GM12891 (cell line): ENCODE results near the gene IQGAP2.

ENCODE experiments used
- POLR2A ChIP-seq: IDR thresholded peaks from 2 replicates; pipeline ENCODE4 v1.6.1; 2011; ENCODE audit warnings: low read depth, low read length, control low read depth
- POLR2AphosphoS5 ChIP-seq: IDR thresholded peaks from 2 replicates; pipeline ENCODE4 v1.6.1; 2011; ENCODE audit warnings: low read depth, low read length, control low read depth
- POU2F2 ChIP-seq: IDR thresholded peaks from 2 replicates; pipeline ENCODE4 v1.6.1; 2011; ENCODE audit warnings: low read depth, mild to moderate bottlenecking, control low read depth, low read length, moderate library complexity
- SPI1 ChIP-seq: IDR thresholded peaks from 2 replicates; pipeline ENCODE4 v1.6.1; 2011; ENCODE audit warnings: low read depth, low read length, control low read depth
- TAF1 ChIP-seq: IDR thresholded peaks from 2 replicates; pipeline ENCODE4 v1.6.1; 2011; ENCODE audit warnings: low read depth, low read length, control low read depth

DNA sequence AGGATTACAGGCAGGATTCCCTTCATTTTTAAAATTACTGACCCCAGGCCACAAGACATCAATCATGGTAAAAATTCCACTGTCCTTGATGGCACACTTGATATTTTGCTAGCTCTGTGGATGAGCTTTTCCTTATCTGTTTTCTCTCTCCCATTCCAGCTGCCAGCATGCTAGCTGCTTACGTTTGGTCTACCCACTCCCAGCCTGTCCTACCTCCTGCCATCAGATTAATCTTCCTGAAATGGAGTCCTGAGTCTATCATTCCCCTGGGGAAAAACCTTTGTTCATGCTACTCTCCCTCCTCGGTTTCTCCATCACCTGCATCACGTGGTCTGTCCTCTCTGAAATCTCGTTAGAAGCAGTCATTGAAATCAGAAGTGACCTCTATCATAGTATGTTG lies 111.2 kb downstream of the IQGAP2 start:
- TF ChIP-seq POLR2A: no peak
- no peak for TF ChIP-seq SPI1
- TF ChIP-seq TAF1: no peak
- no peak for TF ChIP-seq POLR2AphosphoS5
- TF ChIP-seq POU2F2: no peak
